Brain microvascular endothelial cell (primary cell): ENCODE data around the gene MED10.
"Not testable (repeated sequence)": the region's sequence is repeated elsewhere in the genome, so short reads cannot be mapped to it uniquely, and the experiment has no call there.

ENCODE experiments used
- DNase-seq: peaks from one replicate; pipeline ENCODE4 v3.0.0-alpha.2; 2020
- H3K27ac ChIP-seq: fragments of 250-450 bp; sonication (Bioruptor Pico); 2 replicates; pipeline ENCODE4 v1.5.1; 2020; ENCODE audit warnings: mild to moderate bottlenecking, moderate library complexity
- H3K27me3 ChIP-seq: fragments of 250-450 bp; sonication (Bioruptor Pico); replicated peaks from 2 replicates; pipeline ENCODE4 v1.5.1; 2020; ENCODE audit warnings: mild to moderate bottlenecking
- H3K36me3 ChIP-seq: fragments of 250-450 bp; sonication (Bioruptor Pico); replicated peaks from 2 replicates; pipeline ENCODE4 v1.5.1; 2020; ENCODE audit warnings: mild to moderate bottlenecking
- H3K4me3 ChIP-seq: 2 replicates; pipeline ENCODE4 v1.5.1; 2011; ENCODE audit warnings: low read depth, mild to moderate bottlenecking, control low read depth, low read length, moderate library complexity
- in situ Hi-C: cut with HindIII; loops from 2 replicates; pipeline ENCODE4 v1.10.0; 2017; ENCODE audit warnings: low sequenced_read_pairs, low pct_ligation_motif_present
- TF ChIP-seq, protein P1 (sequence below): IDR thresholded peaks from 2 replicates; pipeline ENCODE4 v1.5.1; 2011; ENCODE audit warnings: low read depth, mild to moderate bottlenecking, moderate library complexity, low read length, control low read depth, inconsistent platforms; ENCODE audit errors: missing control alignments

The MED10 gene

DNA sequence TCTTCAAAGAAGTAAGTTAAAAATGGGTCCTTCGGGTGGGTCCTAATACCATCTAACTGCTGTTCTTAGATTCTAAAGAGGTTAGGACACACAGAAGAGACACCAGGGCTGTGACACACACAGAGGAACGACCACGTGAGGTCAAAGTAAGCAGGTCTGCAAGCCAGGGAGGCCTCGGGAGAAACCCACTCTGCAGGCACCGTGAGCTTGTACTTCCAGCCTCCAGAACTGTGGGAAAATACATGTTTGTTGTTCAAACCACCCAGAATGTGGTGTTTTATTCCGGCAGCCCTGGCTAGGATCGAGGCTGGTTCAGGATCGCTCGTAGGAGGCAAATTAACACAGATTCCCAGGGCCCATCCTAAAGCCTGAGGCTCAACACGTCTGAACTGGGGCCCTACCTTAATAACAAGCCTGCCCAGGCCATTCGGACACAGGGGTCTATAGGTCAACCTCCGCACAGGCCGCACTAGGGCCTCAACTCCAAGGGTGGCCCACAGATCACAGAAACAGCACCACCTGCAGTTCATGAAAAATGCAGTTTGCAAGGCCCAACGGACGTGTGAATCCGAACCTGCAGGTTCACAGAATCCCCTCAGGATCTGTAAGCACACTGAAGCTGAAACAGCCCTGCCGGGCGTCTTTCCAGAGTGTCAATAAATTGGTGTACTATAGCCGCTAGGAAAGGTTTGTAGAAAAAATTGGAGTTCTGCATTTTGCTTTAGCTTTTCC lies 7.1 kb downstream of the MED10 start:
- Histone ChIP-seq H3K4me3 (no peak overlapping the region), H3K27me3 (no peaks in the 10 kb centered on the region), H3K27ac (no peak overlapping the region), H3K36me3 (peaks cover 57% of the 10 kb centered on the region)
- TF ChIP-seq, protein P1, sequence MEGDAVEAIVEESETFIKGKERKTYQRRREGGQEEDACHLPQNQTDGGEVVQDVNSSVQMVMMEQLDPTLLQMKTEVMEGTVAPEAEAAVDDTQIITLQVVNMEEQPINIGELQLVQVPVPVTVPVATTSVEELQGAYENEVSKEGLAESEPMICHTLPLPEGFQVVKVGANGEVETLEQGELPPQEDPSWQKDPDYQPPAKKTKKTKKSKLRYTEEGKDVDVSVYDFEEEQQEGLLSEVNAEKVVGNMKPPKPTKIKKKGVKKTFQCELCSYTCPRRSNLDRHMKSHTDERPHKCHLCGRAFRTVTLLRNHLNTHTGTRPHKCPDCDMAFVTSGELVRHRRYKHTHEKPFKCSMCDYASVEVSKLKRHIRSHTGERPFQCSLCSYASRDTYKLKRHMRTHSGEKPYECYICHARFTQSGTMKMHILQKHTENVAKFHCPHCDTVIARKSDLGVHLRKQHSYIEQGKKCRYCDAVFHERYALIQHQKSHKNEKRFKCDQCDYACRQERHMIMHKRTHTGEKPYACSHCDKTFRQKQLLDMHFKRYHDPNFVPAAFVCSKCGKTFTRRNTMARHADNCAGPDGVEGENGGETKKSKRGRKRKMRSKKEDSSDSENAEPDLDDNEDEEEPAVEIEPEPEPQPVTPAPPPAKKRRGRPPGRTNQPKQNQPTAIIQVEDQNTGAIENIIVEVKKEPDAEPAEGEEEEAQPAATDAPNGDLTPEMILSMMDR: no peak
- in situ Hi-C loops: no loop called here
- no peak for DNase-seq

DNA sequence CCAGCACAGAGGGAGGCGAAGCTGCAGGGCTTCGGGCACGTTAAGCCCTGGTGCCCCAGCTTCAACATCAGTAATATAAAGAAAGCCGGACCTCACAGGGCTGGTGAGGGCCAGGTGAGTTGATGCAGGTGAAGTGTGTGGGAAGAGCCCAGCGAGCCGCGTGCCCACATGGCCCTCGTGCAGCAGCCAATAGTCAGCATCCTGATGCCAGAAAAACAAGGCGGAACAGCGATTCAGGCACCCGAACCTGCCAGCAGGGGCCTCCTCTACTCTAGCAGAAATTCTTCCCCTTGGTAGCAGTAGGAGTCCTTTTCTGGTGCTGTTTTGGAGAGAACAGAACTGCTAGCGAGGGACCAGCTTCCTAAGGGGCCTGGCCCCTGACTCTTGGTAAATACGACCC lies 7.8 kb downstream of the MED10 start:
- Histone ChIP-seq H3K27ac (no peak overlapping the region), H3K27me3 (no peaks in the 10 kb centered on the region), H3K4me3 (no peak overlapping the region), H3K36me3 (peaks cover 50% of the 10 kb centered on the region)
- no peak for DNase-seq
- TF ChIP-seq, protein P1: peak; percentile 2
- in situ Hi-C loops: no loop called here

- peaks cover 15% of the 10 kb centered on the region for H3K36me3 ChIP-seq
- TF ChIP-seq, protein P1: no peak
- H3K4me3 ChIP-seq: no peak overlapping the region
- no peaks in the 10 kb centered on the region for H3K27me3 ChIP-seq
- in situ Hi-C loops: no loop called here
- no peak overlapping the region for H3K27ac ChIP-seq
- DNase-seq: no peak
These were observed 12.3 kb downstream of the MED10 start for GRCh38 chr5:6365977-6366590.

DNA sequence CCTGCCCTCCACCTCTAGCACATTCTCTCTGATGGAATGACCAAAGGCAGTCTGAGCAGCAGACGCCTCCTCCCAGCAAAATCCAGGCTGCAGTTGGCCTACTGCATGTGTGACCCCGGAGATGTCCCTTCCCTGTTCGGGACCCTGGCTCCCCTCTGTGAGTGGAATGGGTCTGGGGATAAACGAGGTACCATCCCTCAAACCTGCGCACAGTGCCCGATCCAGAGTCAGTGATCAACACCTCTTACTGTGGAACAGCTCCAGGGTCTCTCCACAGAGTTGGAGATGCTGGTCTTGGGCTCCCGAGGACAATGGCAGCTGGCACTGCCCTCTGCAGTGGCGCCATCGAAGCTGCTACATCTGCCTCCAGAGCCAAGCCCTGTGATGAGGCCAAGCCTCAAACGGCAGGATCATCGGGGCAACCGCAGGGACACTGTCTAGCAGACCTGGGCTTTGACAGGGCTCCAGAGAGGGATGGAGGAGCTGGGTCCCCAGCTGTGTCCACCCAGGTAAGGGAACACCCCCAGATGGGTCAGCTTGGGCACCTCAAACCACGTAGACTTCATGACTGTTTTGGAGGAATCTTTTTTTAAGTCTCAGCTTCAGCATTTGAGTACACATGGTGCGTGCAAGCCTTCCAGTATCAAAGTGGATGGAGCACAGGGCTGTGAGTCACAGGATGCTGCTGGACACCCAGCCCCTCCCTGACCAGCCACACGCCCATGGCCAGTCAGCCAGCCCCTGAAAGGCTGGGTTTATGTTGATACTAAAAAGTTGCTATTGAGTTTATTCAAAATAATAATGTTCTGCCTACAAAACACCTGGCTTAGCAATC lies 13.0 kb downstream of the MED10 start:
- Histone ChIP-seq H3K36me3 (peaks cover 7% of the 10 kb centered on the region), H3K27me3 (no peaks in the 10 kb centered on the region), H3K4me3 (no peak overlapping the region), H3K27ac (no peak overlapping the region)
- in situ Hi-C loops: no loop called here
- peak; percentile 30 for DNase-seq
- TF ChIP-seq, protein P1: no peak

GRCh38 chr5:6363454-6364011 lies 14.8 kb downstream of the MED10 start:
- in situ Hi-C loops, H3K27ac ChIP-seq: not testable (repeated sequence)

DNA sequence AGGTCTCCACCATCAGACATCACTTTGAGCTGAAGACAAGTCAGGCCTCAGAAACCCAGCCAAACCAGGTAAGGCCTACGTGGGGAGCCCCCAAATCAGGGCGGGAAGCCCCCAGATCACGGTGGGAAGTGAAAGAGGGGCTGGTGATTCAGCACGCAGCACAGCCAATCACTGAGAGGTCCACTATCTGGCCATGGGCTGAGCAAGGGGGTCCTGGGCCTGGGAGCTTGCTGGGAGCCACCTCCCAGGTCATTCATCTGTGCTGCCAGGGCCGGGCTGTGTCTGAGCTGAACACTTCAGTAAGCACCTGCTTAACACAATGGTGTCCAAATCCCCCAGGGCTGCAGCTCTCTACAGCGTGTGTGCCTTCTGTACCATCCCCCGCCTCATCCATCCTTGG lies 15.5 kb downstream of the MED10 start:
- DNase-seq: no peak
- no peaks in the 10 kb centered on the region for H3K36me3 ChIP-seq
- no peak overlapping the region for H3K27ac ChIP-seq
- in situ Hi-C loops: no loop called here
- TF ChIP-seq, protein P1: no peak
- H3K4me3 ChIP-seq: no peak overlapping the region
- no peaks in the 10 kb centered on the region for H3K27me3 ChIP-seq

More at GRCh38 chr5:6363454-6364011, 14.8 kb downstream of the MED10 start:
- not testable (repeated sequence) for H3K36me3 ChIP-seq, H3K27me3 ChIP-seq, DNase-seq, H3K4me3 ChIP-seq
